MM.1S (cell line): ENCODE measurements around the gene SORBS2.

Experiments
- DNase-seq: peaks from one replicate; pipeline ENCODE4 v3.0.0-alpha.2; 2015
- H2AFZ ChIP-seq: fragments of 300-600 bp; sonication (generic); 2 replicates; pipeline ENCODE4 v1.6.0; 2016; ENCODE audit warnings: antibody characterized with exemption, low read length
- H3F3A ChIP-seq: fragments of 300-600 bp; sonication (generic); 2 replicates; pipeline ENCODE4 v1.6.1; 2016; ENCODE audit warnings: mild to moderate bottlenecking, antibody characterized with exemption, low read length, moderate library complexity, mixed read lengths; ENCODE audit not compliant: insufficient read depth
- H3K27ac ChIP-seq: fragments of 300-600 bp; sonication (generic); 2 replicates; pipeline ENCODE4 v1.5.1; 2016; ENCODE audit warnings: mild to moderate bottlenecking, low read length
- H3K27me3 ChIP-seq: fragments of 300-600 bp; sonication (generic); replicated peaks from 2 replicates; pipeline ENCODE4 v1.6.0; 2016; ENCODE audit warnings: low read length; ENCODE audit not compliant: insufficient read depth
- H3K36me3 ChIP-seq: fragments of 300-600 bp; sonication (generic); replicated peaks from 2 replicates; pipeline ENCODE4 v1.6.1; 2016; ENCODE audit warnings: mild to moderate bottlenecking, low read length, mixed read lengths; ENCODE audit not compliant: insufficient read depth
- H3K4me1 ChIP-seq: fragments of 300-600 bp; sonication (generic); 2 replicates; pipeline ENCODE4 v1.6.1; 2016; ENCODE audit warnings: low read length, mixed read lengths
- H3K4me2 ChIP-seq: fragments of 300-600 bp; sonication (generic); 2 replicates; pipeline ENCODE4 v1.6.0; 2016; ENCODE audit warnings: low read depth, low read length
- H3K4me3 ChIP-seq: fragments of 300-600 bp; sonication (generic); 2 replicates; pipeline ENCODE4 v1.5.1; 2016; ENCODE audit warnings: low read length, mixed read lengths
- H3K79me2 ChIP-seq: fragments of 300-600 bp; sonication (generic); 2 replicates; pipeline ENCODE4 v1.6.1; 2016; ENCODE audit warnings: mixed run types, low read length, mixed read lengths
- H3K9ac ChIP-seq: fragments of 300-600 bp; sonication (generic); 2 replicates; pipeline ENCODE4 v1.6.1; 2016; ENCODE audit warnings: low read length, mixed read lengths
- H3K9me2 ChIP-seq: fragments of 300-600 bp; sonication (generic); replicated peaks from 2 replicates; pipeline ENCODE4 v1.6.1; 2016; ENCODE audit warnings: mild to moderate bottlenecking, low read length, mixed read lengths; ENCODE audit not compliant: insufficient read depth
- H3K9me3 ChIP-seq: fragments of 300-600 bp; sonication (generic); replicated peaks from 2 replicates; pipeline ENCODE4 v1.6.1; 2016; ENCODE audit warnings: mild to moderate bottlenecking, low read length, mixed read lengths; ENCODE audit not compliant: insufficient read depth
- H4K20me1 ChIP-seq: fragments of 300-600 bp; sonication (generic); 2 replicates; pipeline ENCODE4 v1.6.1; 2016; ENCODE audit warnings: mild to moderate bottlenecking, low read length, moderate library complexity, mixed read lengths; ENCODE audit not compliant: insufficient read depth
- CTCF ChIP-seq: fragments of 300-600 bp; sonication (generic); IDR thresholded peaks from 2 replicates; pipeline ENCODE4 v1.5.1; 2016; ENCODE audit warnings: antibody characterized with exemption, low read length, mixed read lengths
- EZH2 ChIP-seq: fragments of 300-600 bp; sonication (generic); optimal IDR thresholded peaks from 2 replicates; pipeline ENCODE3; 2017; ENCODE audit warnings: low read depth, mild to moderate bottlenecking, antibody characterized with exemption, low read length, mixed read lengths
- EZH2phosphoT487 ChIP-seq: fragments of 300-600 bp; sonication (generic); IDR thresholded peaks from 2 replicates; pipeline ENCODE4 v1.6.1; 2018; ENCODE audit warnings: antibody characterized with exemption, low read length

The SORBS2 gene

DNA sequence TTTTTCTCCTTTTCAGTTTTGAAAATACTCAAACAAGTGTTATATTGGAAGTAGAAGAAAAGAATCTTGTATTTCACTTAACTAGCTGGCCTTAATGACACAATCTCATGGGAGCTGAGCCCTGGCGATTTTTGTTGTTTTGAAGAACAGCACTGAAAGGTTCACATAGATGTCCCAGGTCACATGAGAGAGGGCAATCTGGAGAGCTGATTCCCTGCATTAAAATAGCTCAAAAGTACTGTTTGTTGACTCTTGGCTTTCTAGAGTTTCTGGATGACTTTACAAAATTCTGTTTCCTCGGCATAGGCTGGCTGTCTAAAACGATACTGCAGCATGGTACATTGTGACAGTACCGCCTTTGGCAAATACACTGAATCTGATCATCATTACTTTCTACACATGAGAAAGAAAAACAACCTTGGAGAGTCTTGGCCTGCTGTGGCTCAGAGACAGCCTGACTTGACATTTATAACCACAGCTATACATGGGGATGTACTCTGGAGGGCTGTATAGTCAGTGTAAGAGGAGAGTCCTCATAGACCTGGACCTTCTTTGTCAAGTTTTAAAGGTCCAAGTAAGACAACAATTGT is 156.9 kb downstream of the SORBS2 start:
- Histone ChIP-seq H3F3A (no peaks in the 10 kb centered on the region), H3K27me3 (no peaks in the 10 kb centered on the region), H3K4me2 (no peak overlapping the region), H3K9ac (no peak overlapping the region), H3K79me2 (no peaks in the 10 kb centered on the region), H2AFZ (no peak overlapping the region), H3K9me2 (no peaks in the 10 kb centered on the region), H3K27ac (no peak overlapping the region), H3K4me3 (no peak overlapping the region), H4K20me1 (no peaks in the 10 kb centered on the region), H3K9me3 (no peaks in the 10 kb centered on the region), H3K36me3 (no peaks in the 10 kb centered on the region), H3K4me1 (no peaks in the 10 kb centered on the region)
- TF ChIP-seq CTCF (no peak), EZH2phosphoT487 (no peak)
- no peak for DNase-seq

- Histone ChIP-seq H3K9me2 (no peaks in the 10 kb centered on the region), H3K79me2 (no peaks in the 10 kb centered on the region), H3K4me1 (no peaks in the 10 kb centered on the region), H3K4me2 (no peak overlapping the region), H3F3A (no peaks in the 10 kb centered on the region), H3K4me3 (no peak overlapping the region), H4K20me1 (no peaks in the 10 kb centered on the region), H3K27ac (no peak overlapping the region), H2AFZ (no peak overlapping the region), H3K36me3 (no peaks in the 10 kb centered on the region), H3K9ac (no peak overlapping the region), H3K27me3 (no peaks in the 10 kb centered on the region), H3K9me3 (no peaks in the 10 kb centered on the region)
- TF ChIP-seq CTCF (no peak), EZH2 (no peak), EZH2phosphoT487 (no peak)
- DNase-seq, result no peak
These were observed 157.7 kb downstream of the SORBS2 start for GRCh38 chr4:185654311-185654710.

DNA sequence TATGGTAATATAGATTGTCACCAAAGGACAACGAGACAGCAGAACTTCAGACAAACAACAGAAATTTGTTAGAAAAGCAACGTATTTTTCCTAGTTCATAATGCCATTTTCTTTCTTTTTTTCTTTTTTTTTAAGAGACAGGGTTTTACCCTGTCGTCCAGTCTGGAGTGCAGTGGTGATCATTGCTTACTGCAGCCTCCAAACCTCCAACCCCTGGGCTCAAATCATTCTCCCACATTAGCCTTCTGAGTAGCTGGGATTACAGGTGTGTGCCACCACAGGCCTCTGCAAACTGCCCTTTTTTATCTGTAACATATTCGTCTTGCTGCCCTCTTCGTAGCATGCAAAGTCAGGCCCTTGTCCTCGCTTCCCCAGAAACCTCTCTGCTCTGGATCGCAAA is 160.1 kb downstream of the SORBS2 start:
- no peaks in the 10 kb centered on the region for H4K20me1 ChIP-seq
- H3K4me1 ChIP-seq, result no peaks in the 10 kb centered on the region
- H3K79me2 ChIP-seq, result no peaks in the 10 kb centered on the region
- H2AFZ ChIP-seq, result no peak overlapping the region
- no peak overlapping the region for H3K27ac ChIP-seq
- H3F3A ChIP-seq, result no peaks in the 10 kb centered on the region
- no peaks in the 10 kb centered on the region for H3K9me3 ChIP-seq
- no peak overlapping the region for H3K4me3 ChIP-seq
- H3K36me3 ChIP-seq, result no peaks in the 10 kb centered on the region
- TF ChIP-seq EZH2phosphoT487, result no peak
- no peak for TF ChIP-seq CTCF
- no peak for TF ChIP-seq EZH2
- H3K9ac ChIP-seq, result no peak overlapping the region
- no peak for DNase-seq
- H3K4me2 ChIP-seq, result no peak overlapping the region
- H3K9me2 ChIP-seq, result no peaks in the 10 kb centered on the region
- H3K27me3 ChIP-seq, result no peaks in the 10 kb centered on the region
